WERI-Rb-1 (cell line): ENCODE results near the gene MLX.

ENCODE experiments used
- DNase-seq: peaks from one replicate; pipeline ENCODE4 v3.0.0-alpha.2; 2020
- H3K27ac ChIP-seq: fragments of 250-450 bp; sonication (Bioruptor Pico); 2 replicates; pipeline ENCODE4 v1.5.1; 2020; ENCODE audit warnings: mild to moderate bottlenecking, moderate library complexity
- H3K27me3 ChIP-seq: fragments of 250-450 bp; sonication (Bioruptor Pico); 2 replicates; pipeline ENCODE4 v1.5.1; 2021; ENCODE audit warnings: mild to moderate bottlenecking, low read depth, moderate library complexity; ENCODE audit not compliant: insufficient read depth, severe bottlenecking
- H3K36me3 ChIP-seq: fragments of 250-450 bp; sonication (Bioruptor Pico); 2 replicates; pipeline ENCODE4 v1.5.1; 2020; ENCODE audit warnings: mild to moderate bottlenecking, moderate library complexity
- H3K4me3 ChIP-seq: 2 replicates; pipeline ENCODE4 v1.5.1; 2011; ENCODE audit warnings: low read depth, mild to moderate bottlenecking, control low read depth, low read length
- H3K9me3 ChIP-seq: fragments of 250-450 bp; sonication (Bioruptor Pico); 2 replicates; pipeline ENCODE4 v1.5.1; 2021; ENCODE audit warnings: mild to moderate bottlenecking, moderate library complexity; ENCODE audit not compliant: severe bottlenecking
- TF ChIP-seq, protein P1 (sequence below): IDR thresholded peaks from 2 replicates; pipeline ENCODE4 v1.5.1; 2011; ENCODE audit warnings: low read depth, mild to moderate bottlenecking, control low read depth, inconsistent platforms, low read length

Gene MLX

DNA sequence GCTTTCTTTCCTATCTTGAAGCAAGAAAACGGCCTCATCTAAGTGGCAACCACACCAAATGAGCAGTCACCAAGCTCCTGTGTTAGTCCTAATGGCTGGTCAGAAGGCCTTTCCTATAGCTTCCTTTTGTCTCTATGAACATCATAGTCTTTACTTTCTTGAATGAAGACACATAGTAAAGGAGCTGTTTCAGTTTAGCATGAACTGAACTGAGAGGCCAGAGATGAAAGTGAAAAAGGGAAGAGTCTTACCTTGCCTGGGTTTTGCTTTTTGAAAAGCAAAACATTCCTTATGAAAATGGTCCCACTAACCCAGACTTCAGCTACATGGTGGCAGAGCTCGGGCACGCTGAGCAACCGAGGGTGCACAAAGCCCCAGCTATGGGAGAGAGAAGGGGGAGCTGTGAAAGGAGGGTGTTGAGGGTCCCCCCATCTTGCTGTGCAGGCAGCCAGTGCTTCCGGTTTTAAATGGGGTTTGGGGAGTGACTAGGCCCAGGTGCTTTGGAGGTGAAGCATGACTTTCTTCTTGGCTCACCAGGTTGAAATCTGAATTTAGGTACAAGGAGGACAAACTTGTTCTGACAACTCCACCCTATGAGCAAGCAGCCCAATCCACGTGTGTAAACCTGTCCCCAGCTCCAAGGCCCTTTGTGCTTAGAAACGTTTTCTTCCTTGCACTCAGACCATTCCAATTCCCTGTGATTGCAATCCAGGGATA is 19.8 kb downstream of the MLX start:
- no peak for DNase-seq
- TF ChIP-seq, protein P1, sequence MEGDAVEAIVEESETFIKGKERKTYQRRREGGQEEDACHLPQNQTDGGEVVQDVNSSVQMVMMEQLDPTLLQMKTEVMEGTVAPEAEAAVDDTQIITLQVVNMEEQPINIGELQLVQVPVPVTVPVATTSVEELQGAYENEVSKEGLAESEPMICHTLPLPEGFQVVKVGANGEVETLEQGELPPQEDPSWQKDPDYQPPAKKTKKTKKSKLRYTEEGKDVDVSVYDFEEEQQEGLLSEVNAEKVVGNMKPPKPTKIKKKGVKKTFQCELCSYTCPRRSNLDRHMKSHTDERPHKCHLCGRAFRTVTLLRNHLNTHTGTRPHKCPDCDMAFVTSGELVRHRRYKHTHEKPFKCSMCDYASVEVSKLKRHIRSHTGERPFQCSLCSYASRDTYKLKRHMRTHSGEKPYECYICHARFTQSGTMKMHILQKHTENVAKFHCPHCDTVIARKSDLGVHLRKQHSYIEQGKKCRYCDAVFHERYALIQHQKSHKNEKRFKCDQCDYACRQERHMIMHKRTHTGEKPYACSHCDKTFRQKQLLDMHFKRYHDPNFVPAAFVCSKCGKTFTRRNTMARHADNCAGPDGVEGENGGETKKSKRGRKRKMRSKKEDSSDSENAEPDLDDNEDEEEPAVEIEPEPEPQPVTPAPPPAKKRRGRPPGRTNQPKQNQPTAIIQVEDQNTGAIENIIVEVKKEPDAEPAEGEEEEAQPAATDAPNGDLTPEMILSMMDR: no peak
- H3K4me3 ChIP-seq: no peak overlapping the region
- no peaks in the 10 kb centered on the region for H3K27me3 ChIP-seq
- H3K27ac ChIP-seq: no peak overlapping the region
- peaks cover 94% of the 10 kb centered on the region for H3K36me3 ChIP-seq
- H3K9me3 ChIP-seq: no peaks in the 10 kb centered on the region

DNA sequence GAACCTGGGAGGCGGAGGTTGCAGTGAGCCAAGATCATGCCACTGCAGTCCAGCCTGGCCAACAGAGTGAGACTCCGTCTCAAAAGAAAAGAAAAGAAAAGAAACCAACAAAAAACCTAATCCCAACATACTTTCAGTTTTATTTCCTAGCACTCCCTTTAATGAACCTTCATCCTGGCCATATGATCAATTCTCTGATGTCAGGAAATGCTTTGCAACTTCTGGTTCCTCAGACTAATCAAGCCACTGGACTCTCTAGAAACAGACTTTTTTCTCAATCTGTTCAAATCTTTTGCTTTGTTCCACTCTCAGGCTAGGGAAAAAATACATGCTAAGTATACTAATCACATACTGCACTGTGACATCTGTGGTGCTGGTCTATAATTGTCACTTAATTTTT is 24.0 kb downstream of the MLX start:
- TF ChIP-seq, protein P1: no peak
- DNase-seq: no peak
- no peaks in the 10 kb centered on the region for H3K9me3 ChIP-seq
- no peak overlapping the region for H3K27ac ChIP-seq
- peaks cover 63% of the 10 kb centered on the region for H3K36me3 ChIP-seq
- no peaks in the 10 kb centered on the region for H3K27me3 ChIP-seq
- no peak overlapping the region for H3K4me3 ChIP-seq

DNA sequence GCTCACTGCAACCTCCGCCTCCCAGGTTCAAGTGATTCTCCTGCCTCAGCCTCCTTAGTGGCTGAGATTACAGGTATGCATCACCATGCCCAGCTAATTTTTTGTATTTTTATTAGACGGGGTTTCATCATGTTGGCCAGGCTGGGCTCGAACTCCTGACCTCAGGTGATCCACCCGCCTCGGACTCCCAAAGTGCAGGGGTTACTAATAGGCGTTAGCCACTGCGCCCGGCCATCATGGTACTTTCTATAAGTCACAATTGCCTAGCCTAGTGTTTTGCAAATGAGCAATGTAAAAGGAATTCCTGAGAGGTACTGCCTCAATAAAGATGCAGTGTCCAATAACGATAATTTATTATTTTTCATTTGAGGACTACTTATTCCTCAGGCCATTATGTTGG is 24.5 kb downstream of the MLX start:
- Histone ChIP-seq H3K36me3 (peaks cover 59% of the 10 kb centered on the region), H3K4me3 (no peak overlapping the region), H3K27ac (no peak overlapping the region), H3K9me3 (no peaks in the 10 kb centered on the region), H3K27me3 (no peaks in the 10 kb centered on the region)
- DNase-seq: no peak
- TF ChIP-seq, protein P1: no peak

DNA sequence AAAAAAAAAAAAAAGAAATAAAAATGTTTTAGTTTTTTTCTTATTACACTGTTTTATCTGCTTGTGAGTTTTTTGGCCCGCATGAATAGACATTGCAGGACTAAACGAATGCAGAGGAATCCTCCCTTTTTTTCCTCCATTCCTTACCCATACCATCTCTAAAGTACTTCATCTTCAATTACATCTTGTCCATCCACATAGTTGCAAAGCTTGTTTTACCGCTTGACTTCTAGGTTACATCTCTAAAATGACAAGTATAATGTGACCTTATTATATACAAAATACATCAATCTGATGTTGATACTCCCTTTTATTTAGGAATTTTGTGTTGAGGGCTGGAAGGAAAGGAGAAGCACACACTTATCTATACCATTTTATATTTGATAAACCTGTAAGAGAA is 29.5 kb downstream of the MLX start:
- no peaks in the 10 kb centered on the region for H3K9me3 ChIP-seq
- H3K36me3 ChIP-seq: peaks cover 14% of the 10 kb centered on the region
- no peak overlapping the region for H3K27ac ChIP-seq
- no peak for DNase-seq
- H3K27me3 ChIP-seq: no peaks in the 10 kb centered on the region
- TF ChIP-seq, protein P1: no peak
- H3K4me3 ChIP-seq: no peak overlapping the region

DNA sequence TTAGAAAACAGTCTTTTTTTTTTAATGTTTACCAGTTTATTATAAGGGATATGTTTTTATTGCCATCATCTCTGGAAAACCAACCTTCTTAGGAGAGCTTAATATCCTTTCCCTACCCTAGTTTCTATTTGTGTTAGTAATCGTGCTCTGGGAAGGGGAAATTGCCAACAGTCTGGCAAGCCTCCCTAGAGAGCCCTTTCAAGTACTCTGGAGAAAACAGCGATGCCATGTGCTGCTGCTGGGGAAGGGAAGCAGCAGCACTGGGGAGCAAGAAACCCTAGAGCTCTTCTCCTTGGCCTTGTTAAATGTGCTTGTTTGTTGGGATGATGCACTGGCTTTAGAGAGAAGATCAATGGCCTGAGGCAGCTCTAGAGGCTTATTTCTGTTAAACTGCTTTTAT is 32.0 kb downstream of the MLX start:
- Histone ChIP-seq H3K36me3 (peaks cover 9% of the 10 kb centered on the region; the same call in 1 of the 2 replicates), H3K4me3 (no peak overlapping the region)
- no peak for DNase-seq

More for the DNA sequence above, 32.0 kb downstream of the MLX start:
- TF ChIP-seq, protein P1: no peak
- Histone ChIP-seq H3K27ac (no peak overlapping the region), H3K27me3 (no peaks in the 10 kb centered on the region), H3K9me3 (no peaks in the 10 kb centered on the region)
